ENCODE results near the gene KLHL17. TPM values are rescaled to one million over a fixed set of nuclear protein-coding genes. Genes with fewer than 3 reads are reported as not detected.

KLHL17 gene
- total and polyA plus RNA-seq, 12 donors: 0.73 to 38.8 (median 6.9) TPM

DNA sequence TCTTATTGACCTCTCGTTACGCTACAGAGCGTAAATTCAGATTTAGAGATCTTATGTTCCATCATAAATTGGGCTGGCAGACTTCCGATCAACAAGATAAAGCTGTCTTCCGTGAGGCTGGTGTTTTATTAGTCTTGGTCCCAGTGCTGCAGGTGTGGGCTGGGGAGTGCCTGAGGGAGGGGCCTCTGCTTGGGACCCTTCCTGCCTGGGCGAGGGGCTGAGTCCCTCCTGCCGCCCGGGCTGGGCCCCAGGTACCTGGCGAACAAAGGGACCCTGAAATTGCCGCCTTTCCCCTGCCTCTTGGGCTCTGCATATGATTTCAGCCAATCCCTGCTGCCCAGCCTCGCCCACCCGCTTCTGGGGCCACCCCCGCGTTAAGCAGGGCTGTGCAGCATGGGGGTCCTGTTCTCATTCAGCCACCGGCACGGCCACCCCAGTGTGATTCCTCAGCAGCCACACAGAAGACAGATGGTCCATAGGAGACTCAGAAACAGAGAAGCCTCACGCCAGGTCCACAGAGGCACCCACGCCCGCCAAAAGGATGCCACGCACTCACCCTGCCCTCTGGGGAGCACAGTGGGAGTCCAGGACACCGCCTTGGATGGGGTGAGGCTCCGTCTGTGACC, 42.8 kb upstream of the KLHL17 start:
- DNase-seq: no peak

DNA sequence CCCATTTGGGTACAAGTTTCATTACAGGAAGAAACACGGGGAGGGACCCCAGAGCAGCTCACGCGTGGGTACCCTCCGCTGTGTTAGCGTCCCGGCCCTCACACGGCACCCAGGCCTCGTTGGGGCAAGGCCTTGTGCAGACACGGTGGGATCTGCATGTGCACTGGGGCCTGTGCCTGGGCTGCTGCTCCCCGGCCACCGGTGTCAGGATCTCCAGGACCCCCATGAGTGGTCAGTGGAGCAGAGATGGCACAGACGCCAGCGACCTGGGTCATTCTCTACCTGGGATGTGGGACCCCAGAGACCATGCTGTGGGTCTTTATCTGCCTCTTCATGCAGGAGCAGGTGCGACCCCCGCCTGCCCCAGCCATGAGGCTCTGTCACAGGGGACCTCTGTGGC, 42.0 kb upstream of the KLHL17 start:
- DNase-seq: no peak
- H3K4me3 ChIP-seq: no peak overlapping the region
- peaks cover 67% of the 10 kb centered on the region for H3K27me3 ChIP-seq
- no peaks in the 10 kb centered on the region for H3K9me3 ChIP-seq (replicated peaks in 1 of 3)
- H3K4me1 ChIP-seq (replicated peaks in 1 of 2): peaks cover 12 to 36% of the 10 kb centered on the region in 2 donors
- WGBS, 4 donors: 65 to 83% (median 75%) methylated on average over 8 to 15 of the region's 15 CpGs
- intact Hi-C loops (cut with DNase I): no loop called here
- H3K36me3 ChIP-seq (replicated peaks in 1 of 2): no peaks in the 10 kb centered on the region
- H3K27ac ChIP-seq: no peak overlapping the region
- TF ChIP-seq, protein P1, sequence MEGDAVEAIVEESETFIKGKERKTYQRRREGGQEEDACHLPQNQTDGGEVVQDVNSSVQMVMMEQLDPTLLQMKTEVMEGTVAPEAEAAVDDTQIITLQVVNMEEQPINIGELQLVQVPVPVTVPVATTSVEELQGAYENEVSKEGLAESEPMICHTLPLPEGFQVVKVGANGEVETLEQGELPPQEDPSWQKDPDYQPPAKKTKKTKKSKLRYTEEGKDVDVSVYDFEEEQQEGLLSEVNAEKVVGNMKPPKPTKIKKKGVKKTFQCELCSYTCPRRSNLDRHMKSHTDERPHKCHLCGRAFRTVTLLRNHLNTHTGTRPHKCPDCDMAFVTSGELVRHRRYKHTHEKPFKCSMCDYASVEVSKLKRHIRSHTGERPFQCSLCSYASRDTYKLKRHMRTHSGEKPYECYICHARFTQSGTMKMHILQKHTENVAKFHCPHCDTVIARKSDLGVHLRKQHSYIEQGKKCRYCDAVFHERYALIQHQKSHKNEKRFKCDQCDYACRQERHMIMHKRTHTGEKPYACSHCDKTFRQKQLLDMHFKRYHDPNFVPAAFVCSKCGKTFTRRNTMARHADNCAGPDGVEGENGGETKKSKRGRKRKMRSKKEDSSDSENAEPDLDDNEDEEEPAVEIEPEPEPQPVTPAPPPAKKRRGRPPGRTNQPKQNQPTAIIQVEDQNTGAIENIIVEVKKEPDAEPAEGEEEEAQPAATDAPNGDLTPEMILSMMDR (IDR thresholded peaks at IDR 0.05): no peak
- TF ChIP-seq POLR2A (IDR thresholded peaks at IDR 0.05): no peak

More for the DNA sequence above, 42.8 kb upstream of the KLHL17 start:
- Histone ChIP-seq H3K4me1 (replicated peaks in 1 of 2) (peaks cover 12 to 33% of the 10 kb centered on the region in 2 donors), H3K9me3 (replicated peaks in 1 of 3) (no peaks in the 10 kb centered on the region), H3K4me3 (no peak overlapping the region), H3K27ac (no peak overlapping the region), H3K27me3 (peaks cover 69% of the 10 kb centered on the region), H3K36me3 (replicated peaks in 1 of 2) (no peaks in the 10 kb centered on the region)
- TF ChIP-seq, protein P1 (IDR thresholded peaks at IDR 0.05): no peak
- no peak for TF ChIP-seq POLR2A (IDR thresholded peaks at IDR 0.05)
- intact Hi-C loops (cut with DNase I): no loop called here
- WGBS, 4 donors: 36 to 56% (median 45%) methylated on average over 4 to 22 of the region's 22 CpGs

DNA sequence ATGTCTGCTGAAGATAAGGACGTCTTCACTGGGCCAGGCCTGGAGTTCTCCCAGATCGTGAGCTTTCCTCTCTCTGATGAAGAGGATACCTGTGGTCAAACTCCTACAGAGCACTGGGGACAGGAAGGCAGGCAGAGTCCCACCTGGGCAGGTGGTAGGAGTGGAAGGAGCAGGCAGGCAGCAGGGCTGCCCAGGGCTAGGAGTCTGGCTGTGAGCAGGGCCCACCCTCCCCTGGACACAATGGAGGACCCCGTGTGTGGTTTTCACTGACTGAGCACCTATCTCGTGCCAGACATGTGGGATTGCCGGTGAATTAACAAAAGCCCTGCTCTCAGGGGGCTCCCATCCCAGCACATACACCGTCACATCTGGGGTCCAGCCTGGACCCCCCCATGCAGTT, 41.5 kb upstream of the KLHL17 start:
- Histone ChIP-seq H3K9me3 (replicated peaks in 1 of 3) (no peaks in the 10 kb centered on the region), H3K4me3 (no peak overlapping the region), H3K27ac (no peak overlapping the region), H3K4me1 (replicated peaks in 1 of 2) (peaks cover 14 to 39% of the 10 kb centered on the region in 2 donors), H3K36me3 (replicated peaks in 1 of 2) (no peaks in the 10 kb centered on the region), H3K27me3 (peaks cover 64% of the 10 kb centered on the region)
- intact Hi-C loops (cut with DNase I): no loop called here
- no peak for DNase-seq
- TF ChIP-seq POLR2A (IDR thresholded peaks at IDR 0.05): no peak
- 17 to 70% (median 54%) methylated on average over 2 to 6 of the region's 6 CpGs for WGBS, 4 donors

DNA sequence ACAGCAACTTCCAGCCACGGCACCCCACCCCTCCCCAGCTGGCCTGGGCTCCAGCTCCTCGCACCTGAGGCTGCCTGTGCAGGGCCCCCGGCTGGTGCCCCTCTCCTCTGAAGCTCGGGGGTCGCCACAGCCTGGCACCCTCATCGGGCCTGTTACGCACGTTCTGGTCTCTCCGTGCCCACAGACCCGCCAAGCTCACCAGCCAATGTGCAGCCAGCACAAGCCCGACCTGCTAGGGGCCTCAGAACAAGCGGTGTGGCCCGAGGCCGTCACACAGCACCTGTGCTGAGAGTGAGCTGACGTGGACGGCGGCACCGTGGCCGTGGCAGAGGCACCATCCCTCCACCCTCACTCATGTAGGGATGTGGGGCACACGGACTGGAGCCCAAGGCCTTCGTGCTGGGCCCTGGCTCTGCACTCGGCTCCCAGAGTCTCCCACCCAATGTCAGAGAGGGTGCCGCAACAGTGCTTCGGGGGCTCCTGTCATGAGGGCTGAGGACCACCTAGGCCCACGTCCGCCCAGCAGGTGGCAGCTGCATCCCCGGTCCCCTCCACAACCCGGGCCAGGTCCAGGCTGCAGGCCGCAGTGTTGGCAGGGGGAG, 41.0 kb upstream of the KLHL17 start:
- DNase-seq: no peak
- Histone ChIP-seq H3K9me3 (replicated peaks in 1 of 3) (no peaks in the 10 kb centered on the region), H3K27me3 (peaks cover 61% of the 10 kb centered on the region), H3K4me3 (no peak overlapping the region), H3K27ac (no peak overlapping the region), H3K4me1 (replicated peaks in 1 of 2) (peaks cover 14 to 39% of the 10 kb centered on the region in 2 donors), H3K36me3 (replicated peaks in 1 of 2) (no peaks in the 10 kb centered on the region)
- 77 to 88% (median 86%) methylated on average over 8 to 29 of the region's 29 CpGs for WGBS, 4 donors
- TF ChIP-seq, protein P1 (IDR thresholded peaks at IDR 0.05): no peak
- TF ChIP-seq POLR2A (IDR thresholded peaks at IDR 0.05): no peak
- intact Hi-C loops (cut with DNase I): no loop called here

DNA sequence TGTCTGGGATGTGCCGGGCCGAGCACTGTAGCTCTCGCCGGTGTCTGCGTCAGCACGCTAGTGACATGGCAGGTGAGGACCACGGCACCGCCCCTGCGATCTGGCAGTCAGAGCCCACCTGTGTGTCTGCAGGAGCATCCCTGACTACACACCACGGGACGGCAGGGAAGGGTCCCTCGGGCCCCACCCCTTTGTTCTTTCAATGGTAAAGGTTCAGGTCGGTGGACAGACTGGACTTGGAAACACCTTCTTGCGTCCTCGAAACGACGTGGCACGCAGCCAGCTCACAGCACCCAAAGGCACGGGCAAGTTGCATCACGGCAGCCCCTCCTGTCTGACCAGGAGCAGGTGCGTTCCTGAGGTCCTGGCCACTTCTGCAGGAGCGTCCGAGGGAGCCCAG, 40.4 kb upstream of the KLHL17 start:
- WGBS, 4 donors: 20 to 61% (median 53%) methylated on average over 3 to 23 of the region's 23 CpGs
- no peaks in the 10 kb centered on the region for H3K9me3 ChIP-seq (replicated peaks in 1 of 3)
- intact Hi-C loops (cut with DNase I): no loop called here

More for the DNA sequence above, 40.4 kb upstream of the KLHL17 start:
- Histone ChIP-seq H3K4me1 (replicated peaks in 1 of 2) (peaks cover 14 to 43% of the 10 kb centered on the region in 2 donors), H3K27me3 (peaks cover 63% of the 10 kb centered on the region), H3K4me3 (no peak overlapping the region), H3K27ac (no peak overlapping the region), H3K36me3 (replicated peaks in 1 of 2) (no peaks in the 10 kb centered on the region)
- no peak for TF ChIP-seq POLR2A (IDR thresholded peaks at IDR 0.05)
- no peak for DNase-seq
